HepG2 (cell line): ENCODE results near the gene UBQLN2. TPM values are rescaled to one million over a fixed set of nuclear protein-coding genes. Genes with fewer than 3 reads are reported as not detected.

Source experiments
- ATAC-seq: fragments of 200-7000 bp; cut with Tn5 transposase; 3 replicates; pipeline ENCODE4 v1.9.1; 2020; ENCODE audit warnings: mild to moderate bottlenecking, moderate library complexity
- BruUV-seq: library from RNA; stranded (reverse); fragments of 400-500 nt; replicated peaks from 2 replicates; lab custom pipeline; 2021; lab: Mats Ljungman, UMichigan
- CTCF ChIA-PET: fragments of 300-600 bp; formaldehyde crosslinking; extraction: SDS; loops from one replicate; lab custom pipeline; 2021; ENCODE audit warnings: low total read pairs, inconsistent platforms, low intra/inter-chr PET ratio; lab: Yijun Ruan, JAX
- POLR2A ChIA-PET: fragments of 350-600 bp; sonication (Branson Sonifier 250); formaldehyde crosslinking; loops from one replicate; lab custom pipeline; 2020; ENCODE audit warnings: antibody characterized with exemption, inconsistent platforms; lab: Yijun Ruan, JAX
- DNase-seq: peaks from one replicate; pipeline ENCODE4 v3.0.0-alpha.2; 2015; ENCODE audit warnings: low spot score
- FAIRE-seq: peaks from 3 replicates; lab custom pipeline; 2011; peaks lifted over from hg19 to GRCh38; lab: Jason Lieb, UNC
- H2AFZ ChIP-seq: one replicate; pipeline ENCODE4 v1.6.1; 2011; ENCODE audit warnings: low read length, inconsistent platforms
- H3K27ac ChIP-seq: fragments of 300-600 bp; 3 replicates; pipeline ENCODE4 v1.8.0; 2011; ENCODE audit warnings: mixed run types, mild to moderate bottlenecking, mixed read lengths, low read length, inconsistent platforms; ENCODE audit not compliant: insufficient read depth; ENCODE audit errors: extremely low read length
- H3K27me3 ChIP-seq, 2 experiments: fragments of 200-600 bp in 1 of 2; 2 replicates in 1 of 2; 3 replicates in 1 of 2; pipeline versions ENCODE4 v1.6.0 to v1.8.0; 2011; ENCODE audit warnings: low read length in 2 of 2, mild to moderate bottlenecking in 2 of 2, moderate library complexity in 2 of 2, inconsistent platforms in 1 of 2; ENCODE audit not compliant: insufficient read depth in 2 of 2, control insufficient read depth in 1 of 2
- H3K36me3 ChIP-seq, 2 experiments: fragments of 200-600 bp in 1 of 2; replicated peaks in 1 of 2; 2 replicates in 1 of 2; 3 replicates in 1 of 2; pipeline versions ENCODE4 v1.5.1 to v1.8.0; 2011; ENCODE audit warnings: low read length in 2 of 2, inconsistent platforms in 1 of 2; ENCODE audit not compliant: insufficient read depth in 2 of 2, control insufficient read depth in 1 of 2
- H3K4me1 ChIP-seq: 2 replicates; pipeline ENCODE4 v1.5.1; 2012; ENCODE audit warnings: low read length, inconsistent platforms; ENCODE audit not compliant: insufficient read depth
- H3K4me2 ChIP-seq: 2 replicates; pipeline ENCODE4 v1.6.0; 2011; ENCODE audit warnings: low read depth, low read length, inconsistent platforms
- H3K4me3 ChIP-seq, 3 experiments: fragments of 200-600 bp in 1 of 3; sonication (generic), shearing (Covaris generic) in 1 of 3; replicated peaks in 1 of 3; 2 replicates each; pipeline ENCODE4 v1.5.1; 2011 to 2016; ENCODE audit warnings: low read length in 3 of 3, inconsistent platforms in 2 of 3, low read depth in 2 of 3, mild to moderate bottlenecking in 2 of 3, control low read depth in 1 of 3, mixed read lengths in 1 of 3; ENCODE audit not compliant: insufficient read depth in 1 of 3
- H3K79me2 ChIP-seq: one replicate; pipeline ENCODE4 v1.6.1; 2011; ENCODE audit warnings: low read length, inconsistent platforms; ENCODE audit not compliant: insufficient read depth
- H3K9ac ChIP-seq: 2 replicates; pipeline ENCODE4 v1.6.0; 2011; ENCODE audit warnings: mild to moderate bottlenecking, low read depth, low read length, inconsistent platforms; ENCODE audit not compliant: insufficient read depth
- H3K9me3 ChIP-seq: 2 replicates; pipeline ENCODE4 v1.5.1; 2012; ENCODE audit warnings: mild to moderate bottlenecking, low read length
- H4K20me1 ChIP-seq: 2 replicates; pipeline ENCODE4 v1.6.0; 2011; ENCODE audit warnings: inconsistent platforms, mild to moderate bottlenecking, low read length, moderate library complexity; ENCODE audit not compliant: insufficient read depth
- ARNT2 ChIP-seq: sonication (generic); formaldehyde crosslinking; IDR thresholded peaks from 2 replicates; pipeline ENCODE4 v1.8.0; 2022; ENCODE audit warnings: mild to moderate bottlenecking, low read depth, missing genetic modification reagents, moderate library complexity
- CBX1 ChIP-seq: IDR thresholded peaks from one replicate; pipeline ENCODE4 v1.6.1; 2016; ENCODE audit warnings: antibody characterized with exemption, low read depth
- CC2D1A ChIP-seq: sonication (generic); formaldehyde crosslinking; IDR thresholded peaks from 2 replicates; pipeline ENCODE4 v1.8.1; 2023; ENCODE audit warnings: mild to moderate bottlenecking, missing genetic modification reagents
- ETV6 ChIP-seq: sonication (generic); formaldehyde crosslinking; conservative IDR thresholded peaks from 2 replicates; pipeline ENCODE4 v1.4.0; 2020; ENCODE audit warnings: missing genetic modification reagents
- HNRNPK ChIP-seq: fragments of 200-400 bp; formaldehyde crosslinking; IDR thresholded peaks from 2 replicates; pipeline ENCODE4 v1.6.1; 2018; ENCODE audit warnings: low read length, low read depth, moderate library complexity, mild to moderate bottlenecking; ENCODE audit not compliant: poor library complexity, severe bottlenecking
- ZNF34 ChIP-seq: sonication (generic); formaldehyde crosslinking; IDR thresholded peaks from 2 replicates; pipeline ENCODE4 v1.4.0; 2020; ENCODE audit warnings: mild to moderate bottlenecking, missing genetic modification reagents, borderline replicate concordance
- ZNF354B ChIP-seq: sonication (generic); formaldehyde crosslinking; IDR thresholded peaks from 2 replicates; pipeline ENCODE4 v1.8.0; 2022; ENCODE audit warnings: mild to moderate bottlenecking, missing genetic modification reagents
- ZNF460 ChIP-seq: sonication (generic); formaldehyde crosslinking; IDR thresholded peaks from 2 replicates; pipeline ENCODE4 v1.5.1; 2020; ENCODE audit warnings: missing genetic modification reagents, mild to moderate bottlenecking, borderline replicate concordance
- ZNF543 ChIP-seq: sonication (generic); formaldehyde crosslinking; IDR thresholded peaks from 2 replicates; pipeline ENCODE4 v1.4.0; 2020; ENCODE audit warnings: mild to moderate bottlenecking, missing genetic modification reagents
- ZNF782 ChIP-seq: sonication (generic); formaldehyde crosslinking; IDR thresholded peaks from 2 replicates; pipeline ENCODE4 v1.4.0; 2020; ENCODE audit warnings: missing genetic modification reagents, mild to moderate bottlenecking, borderline replicate concordance
- WGBS: methylation state at CpG from one replicate; pipeline ENCODE4 v1.1.6; 2017; ENCODE audit warnings: low lambda C conversion rate; 5-methylcytosine and 5-hydroxymethylcytosine counted together
- in situ Hi-C: cut with HindIII; loops from 2 replicates; pipeline ENCODE4 v1.10.0; 2017; ENCODE audit warnings: low pct_unique_long_range_greater_than_20kb; ENCODE audit not compliant: extremely low pct_ligation_motif_present
- intact Hi-C: fragments of 100-400 bp; cut with micrococcal nuclease; formaldehyde crosslinking; loops from one replicate; pipeline ENCODE4 v1.10.0; 2022; ENCODE audit not compliant: unreplicated experiment
- polyA plus RNA-seq, 8 experiments: library from polyadenylated mRNA; depleted of rRNA in 3 of 8; stranded (reverse) in 7 of 8; unstranded in 1 of 8; fragments of >200 nt; fragmentation: Illumina TruSeq in 4 of 8; extraction: Trizol in 4 of 8; gene quantifications; 2 replicates each; pipeline versions ENCODE4 v1.2.1 to v1.2.3, GENCODE V29; 2011 to 2016; ENCODE audit warnings: low read depth in 4 of 8, missing spikeins in 1 of 8, mixed read lengths in 1 of 8; ENCODE audit not compliant: insufficient read depth in 1 of 8
- total RNA-seq, 5 experiments: library from RNA; depleted of rRNA; stranded (reverse); fragments of >200 nt; fragmentation: Illumina TruSeq; extraction: Trizol; gene quantifications; 2 replicates each; pipeline ENCODE4 v1.2.3, GENCODE V29; 2016; ENCODE audit warnings: low read depth in 1 of 5
- TF ChIP-seq, protein P1 (sequence below): IDR thresholded peaks from 2 replicates; pipeline ENCODE4 v1.4.0; 2020; ENCODE audit warnings: mild to moderate bottlenecking, missing genetic modification reagents
- TF ChIP-seq, protein P2 (sequence below): sonication (generic); formaldehyde crosslinking; IDR thresholded peaks from 2 replicates; pipeline ENCODE4 v1.4.0; 2020; ENCODE audit warnings: mild to moderate bottlenecking, missing genetic modification reagents
- TF ChIP-seq, protein P3 (sequence below): sonication (generic); formaldehyde crosslinking; IDR thresholded peaks from 2 replicates; pipeline ENCODE4 v1.4.0; 2020; ENCODE audit warnings: mild to moderate bottlenecking, missing genetic modification reagents

The UBQLN2 gene
- total and polyA plus RNA-seq, 2 of the 13 experiments (the other 11 are each of a cell fraction or from before 2014, with no cell fraction given), result 4.1 to 7.2 TPM

DNA sequence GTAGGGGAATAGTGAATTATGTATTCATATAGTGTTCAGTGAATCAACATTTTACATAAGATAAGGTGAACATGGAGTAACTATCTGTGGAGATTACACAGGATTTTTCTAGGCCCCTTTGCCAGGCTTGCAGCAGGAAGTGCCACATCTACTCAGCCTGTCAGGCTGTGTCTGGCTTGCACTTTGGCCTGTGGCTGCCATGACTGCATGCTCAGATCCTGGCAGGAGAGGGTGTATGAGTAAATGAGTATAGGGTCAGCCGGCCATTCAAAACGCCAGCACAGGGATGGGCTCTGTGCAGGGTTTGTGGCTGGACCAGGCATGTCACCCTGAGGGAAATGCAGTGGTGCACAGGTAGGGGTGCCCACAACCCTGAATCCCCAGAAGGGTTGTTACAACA is 51.9 kb downstream of the UBQLN2 start:
- BruUV-seq, result no TSS peak
- FAIRE-seq, result no peak
- no peak for TF ChIP-seq HNRNPK
- TF ChIP-seq CBX1, result no peak
- TF ChIP-seq, protein P1, sequence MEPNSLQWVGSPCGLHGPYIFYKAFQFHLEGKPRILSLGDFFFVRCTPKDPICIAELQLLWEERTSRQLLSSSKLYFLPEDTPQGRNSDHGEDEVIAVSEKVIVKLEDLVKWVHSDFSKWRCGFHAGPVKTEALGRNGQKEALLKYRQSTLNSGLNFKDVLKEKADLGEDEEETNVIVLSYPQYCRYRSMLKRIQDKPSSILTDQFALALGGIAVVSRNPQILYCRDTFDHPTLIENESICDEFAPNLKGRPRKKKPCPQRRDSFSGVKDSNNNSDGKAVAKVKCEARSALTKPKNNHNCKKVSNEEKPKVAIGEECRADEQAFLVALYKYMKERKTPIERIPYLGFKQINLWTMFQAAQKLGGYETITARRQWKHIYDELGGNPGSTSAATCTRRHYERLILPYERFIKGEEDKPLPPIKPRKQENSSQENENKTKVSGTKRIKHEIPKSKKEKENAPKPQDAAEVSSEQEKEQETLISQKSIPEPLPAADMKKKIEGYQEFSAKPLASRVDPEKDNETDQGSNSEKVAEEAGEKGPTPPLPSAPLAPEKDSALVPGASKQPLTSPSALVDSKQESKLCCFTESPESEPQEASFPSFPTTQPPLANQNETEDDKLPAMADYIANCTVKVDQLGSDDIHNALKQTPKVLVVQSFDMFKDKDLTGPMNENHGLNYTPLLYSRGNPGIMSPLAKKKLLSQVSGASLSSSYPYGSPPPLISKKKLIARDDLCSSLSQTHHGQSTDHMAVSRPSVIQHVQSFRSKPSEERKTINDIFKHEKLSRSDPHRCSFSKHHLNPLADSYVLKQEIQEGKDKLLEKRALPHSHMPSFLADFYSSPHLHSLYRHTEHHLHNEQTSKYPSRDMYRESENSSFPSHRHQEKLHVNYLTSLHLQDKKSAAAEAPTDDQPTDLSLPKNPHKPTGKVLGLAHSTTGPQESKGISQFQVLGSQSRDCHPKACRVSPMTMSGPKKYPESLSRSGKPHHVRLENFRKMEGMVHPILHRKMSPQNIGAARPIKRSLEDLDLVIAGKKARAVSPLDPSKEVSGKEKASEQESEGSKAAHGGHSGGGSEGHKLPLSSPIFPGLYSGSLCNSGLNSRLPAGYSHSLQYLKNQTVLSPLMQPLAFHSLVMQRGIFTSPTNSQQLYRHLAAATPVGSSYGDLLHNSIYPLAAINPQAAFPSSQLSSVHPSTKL (CRISPR knock-in tag), result 0 out of 2 replicates have a peak, but pooled peaks have one; percentile 9
- TF ChIP-seq ZNF34 (CRISPR knock-in tag), result no peak
- no peak for TF ChIP-seq ZNF782 (CRISPR knock-in tag)
- TF ChIP-seq ZNF354B (CRISPR knock-in tag), result no peak
- no peak for TF ChIP-seq ZNF460 (CRISPR knock-in tag)
- TF ChIP-seq ETV6 (CRISPR knock-in tag), result no peak
- no peak for TF ChIP-seq CC2D1A
- no peak for TF ChIP-seq ZNF543
- TF ChIP-seq, protein P2, sequence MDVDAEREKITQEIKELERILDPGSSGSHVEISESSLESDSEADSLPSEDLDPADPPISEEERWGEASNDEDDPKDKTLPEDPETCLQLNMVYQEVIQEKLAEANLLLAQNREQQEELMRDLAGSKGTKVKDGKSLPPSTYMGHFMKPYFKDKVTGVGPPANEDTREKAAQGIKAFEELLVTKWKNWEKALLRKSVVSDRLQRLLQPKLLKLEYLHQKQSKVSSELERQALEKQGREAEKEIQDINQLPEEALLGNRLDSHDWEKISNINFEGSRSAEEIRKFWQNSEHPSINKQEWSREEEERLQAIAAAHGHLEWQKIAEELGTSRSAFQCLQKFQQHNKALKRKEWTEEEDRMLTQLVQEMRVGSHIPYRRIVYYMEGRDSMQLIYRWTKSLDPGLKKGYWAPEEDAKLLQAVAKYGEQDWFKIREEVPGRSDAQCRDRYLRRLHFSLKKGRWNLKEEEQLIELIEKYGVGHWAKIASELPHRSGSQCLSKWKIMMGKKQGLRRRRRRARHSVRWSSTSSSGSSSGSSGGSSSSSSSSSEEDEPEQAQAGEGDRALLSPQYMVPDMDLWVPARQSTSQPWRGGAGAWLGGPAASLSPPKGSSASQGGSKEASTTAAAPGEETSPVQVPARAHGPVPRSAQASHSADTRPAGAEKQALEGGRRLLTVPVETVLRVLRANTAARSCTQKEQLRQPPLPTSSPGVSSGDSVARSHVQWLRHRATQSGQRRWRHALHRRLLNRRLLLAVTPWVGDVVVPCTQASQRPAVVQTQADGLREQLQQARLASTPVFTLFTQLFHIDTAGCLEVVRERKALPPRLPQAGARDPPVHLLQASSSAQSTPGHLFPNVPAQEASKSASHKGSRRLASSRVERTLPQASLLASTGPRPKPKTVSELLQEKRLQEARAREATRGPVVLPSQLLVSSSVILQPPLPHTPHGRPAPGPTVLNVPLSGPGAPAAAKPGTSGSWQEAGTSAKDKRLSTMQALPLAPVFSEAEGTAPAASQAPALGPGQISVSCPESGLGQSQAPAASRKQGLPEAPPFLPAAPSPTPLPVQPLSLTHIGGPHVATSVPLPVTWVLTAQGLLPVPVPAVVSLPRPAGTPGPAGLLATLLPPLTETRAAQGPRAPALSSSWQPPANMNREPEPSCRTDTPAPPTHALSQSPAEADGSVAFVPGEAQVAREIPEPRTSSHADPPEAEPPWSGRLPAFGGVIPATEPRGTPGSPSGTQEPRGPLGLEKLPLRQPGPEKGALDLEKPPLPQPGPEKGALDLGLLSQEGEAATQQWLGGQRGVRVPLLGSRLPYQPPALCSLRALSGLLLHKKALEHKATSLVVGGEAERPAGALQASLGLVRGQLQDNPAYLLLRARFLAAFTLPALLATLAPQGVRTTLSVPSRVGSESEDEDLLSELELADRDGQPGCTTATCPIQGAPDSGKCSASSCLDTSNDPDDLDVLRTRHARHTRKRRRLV (CRISPR knock-in tag), result no peak
- TF ChIP-seq, protein P3, sequence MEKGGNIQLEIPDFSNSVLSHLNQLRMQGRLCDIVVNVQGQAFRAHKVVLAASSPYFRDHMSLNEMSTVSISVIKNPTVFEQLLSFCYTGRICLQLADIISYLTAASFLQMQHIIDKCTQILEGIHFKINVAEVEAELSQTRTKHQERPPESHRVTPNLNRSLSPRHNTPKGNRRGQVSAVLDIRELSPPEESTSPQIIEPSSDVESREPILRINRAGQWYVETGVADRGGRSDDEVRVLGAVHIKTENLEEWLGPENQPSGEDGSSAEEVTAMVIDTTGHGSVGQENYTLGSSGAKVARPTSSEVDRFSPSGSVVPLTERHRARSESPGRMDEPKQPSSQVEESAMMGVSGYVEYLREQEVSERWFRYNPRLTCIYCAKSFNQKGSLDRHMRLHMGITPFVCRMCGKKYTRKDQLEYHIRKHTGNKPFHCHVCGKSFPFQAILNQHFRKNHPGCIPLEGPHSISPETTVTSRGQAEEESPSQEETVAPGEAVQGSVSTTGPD, result no peak
- no peak for TF ChIP-seq ARNT2 (CRISPR knock-in tag)

More for the DNA sequence above, 51.9 kb downstream of the UBQLN2 start:
- Histone ChIP-seq H3K9ac (no peak overlapping the region), H3K27me3 (no peaks in the 10 kb centered on the region), H3K4me2 (no peak overlapping the region), H4K20me1 (no peaks in the 10 kb centered on the region), H3K36me3 (no peaks in the 10 kb centered on the region), H3K4me1 (peaks cover 11% of the 10 kb centered on the region; the same call in 1 of the 2 replicates), H3K4me3 (no peak overlapping the region), H2AFZ (no peak overlapping the region), H3K27ac (no peak overlapping the region), H3K79me2 (no peaks in the 10 kb centered on the region), H3K9me3 (no peaks in the 10 kb centered on the region)
- WGBS, result 40% methylated on average over 2 of the region's 2 CpGs
- intact Hi-C loops (no loop called here), in situ Hi-C loops (no loop called here)
- ChIA-PET POLR2A (no interaction called here), CTCF (no interaction called here)
- ATAC-seq (peak; percentile 87), DNase-seq (peak; percentile 2)
